AG08396 (cell line): ENCODE data around the gene BNC2.

Experiments
- DNase-seq: peaks from one replicate; pipeline ENCODE4 v3.0.0; 2012; ENCODE audit warnings: low spot score, mixed read lengths

BNC2 gene

GRCh38 chr9:16413509-16414016 is 456.9 kb downstream of the BNC2 start:
- peak; percentile 36 for DNase-seq

GRCh38 chr9:16412740-16413139 is 457.7 kb downstream of the BNC2 start:
- no peak for DNase-seq

- DNase-seq, result no peak
These were observed 459.2 kb downstream of the BNC2 start for GRCh38 chr9:16411311-16411710.

GRCh38 chr9:16410601-16411280 is 459.7 kb downstream of the BNC2 start:
- DNase-seq, result no peak

- no peak for DNase-seq
These were observed 462.9 kb downstream of the BNC2 start for GRCh38 chr9:16407617-16408016.

GRCh38 chr9:16406526-16407225 is 463.8 kb downstream of the BNC2 start:
- DNase-seq, result no peak

- DNase-seq, result no peak
These were observed 465.0 kb downstream of the BNC2 start for GRCh38 chr9:16405421-16405820.

GRCh38 chr9:16401701-16402100 is 468.8 kb downstream of the BNC2 start:
- DNase-seq, result no peak

GRCh38 chr9:16398691-16399090 is 471.8 kb downstream of the BNC2 start:
- DNase-seq, result no peak

- DNase-seq, result no peak
These were observed 474.1 kb downstream of the BNC2 start for GRCh38 chr9:16396389-16396788.

- no peak for DNase-seq
These were observed 479.1 kb downstream of the BNC2 start for GRCh38 chr9:16391369-16391768.

- no peak for DNase-seq
These were observed 483.1 kb downstream of the BNC2 start for GRCh38 chr9:16387382-16387781.

GRCh38 chr9:16386827-16387077 is 483.7 kb downstream of the BNC2 start:
- no peak for DNase-seq

GRCh38 chr9:16386007-16386826 is 484.3 kb downstream of the BNC2 start:
- DNase-seq, result no peak

GRCh38 chr9:16385590-16385989 is 484.9 kb downstream of the BNC2 start:
- peak; percentile 27 for DNase-seq

- no peak for DNase-seq
These were observed 485.5 kb downstream of the BNC2 start for GRCh38 chr9:16384993-16385392.

GRCh38 chr9:16377311-16377710 is 493.2 kb downstream of the BNC2 start:
- DNase-seq, result no peak

- DNase-seq, result no peak
These were observed 499.2 kb downstream of the BNC2 start for GRCh38 chr9:16371306-16371705.

- DNase-seq, result no peak
These were observed 499.8 kb downstream of the BNC2 start for GRCh38 chr9:16370647-16371046.

GRCh38 chr9:16369427-16369826 is 501.0 kb downstream of the BNC2 start:
- no peak for DNase-seq

GRCh38 chr9:16368237-16369087 is 502.0 kb downstream of the BNC2 start:
- peak; percentile 25 for DNase-seq

- peak; percentile 34 for DNase-seq
These were observed 502.8 kb downstream of the BNC2 start for GRCh38 chr9:16367605-16368231.
